K562 (cell line): Measurements from ENCODE around the gene XRCC2. TPM values are rescaled to one million over a fixed set of nuclear protein-coding genes. Genes with fewer than 3 reads are reported as not detected.

ENCODE experiments used
- AFF1 ChIP-seq, 2 experiments: fragments of 450-650 bp; IDR thresholded peaks; 2 replicates each; pipeline ENCODE4 v1.6.1; 2018; ENCODE audit warnings: mild to moderate bottlenecking in 2 of 2, low read depth in 1 of 2; ENCODE audit not compliant: partially characterized antibody in 2 of 2
- CREM ChIP-seq: IDR thresholded peaks from 2 replicates; pipeline ENCODE4 v1.6.1; 2014; ENCODE audit warnings: antibody characterized with exemption, low read depth
- ETV5 ChIP-seq: sonication (generic); formaldehyde crosslinking; IDR thresholded peaks from 2 replicates; pipeline ENCODE4 v1.4.0; 2020; ENCODE audit warnings: low read depth, mild to moderate bottlenecking, missing genetic modification reagents
- HMGXB4 ChIP-seq: sonication (generic); formaldehyde crosslinking; IDR thresholded peaks from 2 replicates; pipeline ENCODE4 v1.8.1; 2023; ENCODE audit warnings: mild to moderate bottlenecking, missing genetic modification reagents
- KDM2B ChIP-seq: fragments of 250-450 bp; sonication (Bioruptor Pico); IDR thresholded peaks from 2 replicates; pipeline ENCODE4 v1.8.0; 2021; ENCODE audit warnings: mild to moderate bottlenecking, moderate library complexity
- MYNN ChIP-seq, 2 experiments: sonication (generic); formaldehyde crosslinking in 1 of 2; IDR thresholded peaks; 2 replicates each; pipeline versions ENCODE4 v1.5.0 to v1.6.1; 2016 to 2020; ENCODE audit warnings: antibody characterized with exemption in 1 of 2, missing genetic modification reagents in 1 of 2
- PKNOX1 ChIP-seq: fragments of 450-650 bp; IDR thresholded peaks from 2 replicates; pipeline ENCODE4 v1.6.1; 2016
- RHOXF2B ChIP-seq: fragments of 250-450 bp; sonication (Bioruptor Pico); conservative IDR thresholded peaks from 2 replicates; pipeline ENCODE4 v1.5.1; 2021
- RNF219 ChIP-seq: fragments of 250-450 bp; sonication (Bioruptor Pico); IDR thresholded peaks from 2 replicates; pipeline ENCODE4 v1.5.0; 2022; ENCODE audit warnings: mild to moderate bottlenecking
- RREB1 ChIP-seq: fragments of 250-450 bp; sonication (Bioruptor Pico); IDR thresholded peaks from 2 replicates; pipeline ENCODE4 v1.4.0; 2020
- SMARCA5 ChIP-seq: fragments of 450-650 bp; IDR thresholded peaks from 2 replicates; pipeline ENCODE4 v1.6.1; 2016
- polyA plus RNA-seq, 8 experiments: library from polyadenylated mRNA; depleted of rRNA in 4 of 8; stranded (reverse) in 5 of 8; unstranded in 3 of 8; fragments of >200 nt; fragmentation: Nextera tagmentation in 2 of 8; fragmentation: Illumina TruSeq in 1 of 8; extraction: Ambion mirVana in 2 of 8; extraction: Trizol in 1 of 8; gene quantifications; 2 replicates each; pipeline versions ENCODE4 v1.2.1 to v1.2.3, GENCODE V29; 2011 to 2014; ENCODE audit warnings: inconsistent platforms in 1 of 8, missing spikeins in 1 of 8
- total RNA-seq, 7 experiments: library from RNA; depleted of rRNA in 6 of 7; stranded (reverse); fragments of >200 nt in 6 of 7; fragmentation: Illumina TruSeq in 2 of 7; extraction: Trizol in 2 of 7; gene quantifications; 2 replicates each; pipeline versions ENCODE4 v1.2.1 to v1.2.3, GENCODE V29; 2011 to 2021; ENCODE audit warnings: low replicate concordance in 1 of 7

Gene XRCC2
- total and polyA plus RNA-seq, 9 of the 15 experiments (the other 6 are each of a cell fraction or from before 2014, with no cell fraction given): 16.2 to 58.0 (median 39.8) TPM

- TF ChIP-seq RREB1: no peak
- no peak for TF ChIP-seq KDM2B (CRISPR knock-in tag)
- no peak for TF ChIP-seq MYNN (IDR thresholded peaks at IDR 0.05)
- 0 out of 2 replicates have a peak, but pooled peaks have one; percentile 27 for TF ChIP-seq MYNN (CRISPR knock-in tag; IDR thresholded peaks at IDR 0.05)
- no peak for TF ChIP-seq AFF1 (IDR thresholded peaks at IDR 0.05; ENCODE audit: low read depth in 1 of 2, partially characterized antibody in 2 of 2)
- TF ChIP-seq SMARCA5: no peak
- no peak for TF ChIP-seq ETV5 (CRISPR knock-in tag)
- TF ChIP-seq RNF219: no peak
- TF ChIP-seq PKNOX1: no peak
- no peak for TF ChIP-seq HMGXB4 (CRISPR knock-in tag)
- TF ChIP-seq CREM: peak; percentile 84
- TF ChIP-seq RHOXF2B (CRISPR knock-in tag): no peak
Observed at GRCh38 chr7:152633072-152633471, 42.9 kb downstream of the XRCC2 start (continued).
